Gastroesophageal sphincter (tissue), 3 donors: ENCODE measurements around the gene LLGL1.

Experiments
- CTCF ChIP-seq, 4 experiments: fragments of 200-600 bp in 2 of 4; fragments of 450-650 bp in 2 of 4; sonication (generic) in 1 of 4; IDR thresholded peaks; one replicate each; pipeline ENCODE4 v1.5.1; 2017 to 2019; ENCODE audit warnings: antibody characterized with exemption in 4 of 4, mild to moderate bottlenecking in 2 of 4, moderate library complexity in 2 of 4
- EP300 ChIP-seq: sonication (generic); formaldehyde crosslinking; IDR thresholded peaks from one replicate; pipeline ENCODE4 v1.6.1; 2017; ENCODE audit warnings: antibody characterized with exemption, mild to moderate bottlenecking
- POLR2A ChIP-seq, 2 donors: fragments of 450-650 bp; IDR thresholded peaks; one replicate each; pipeline ENCODE4 v1.6.1; 2017; ENCODE audit warnings: antibody characterized with exemption in 2 of 2, mild to moderate bottlenecking in 2 of 2, moderate library complexity in 1 of 2

- TF ChIP-seq POLR2A (IDR thresholded peaks at IDR 0.05) (no peak), CTCF (IDR thresholded peaks at IDR 0.05) (no peak), EP300 (no peak)
Measured at GRCh38 chr17:18285296-18285695, 59.9 kb downstream of the LLGL1 start.
